ENCODE data around the gene TGIF2LX.
"Not testable (repeated sequence)": the region's sequence is repeated elsewhere in the genome, so short reads cannot be mapped to it uniquely, and the experiment has no call there.

The TGIF2LX gene

GRCh38 chrX:89921665-89922064 is at the start of gene TGIF2LX:
TSS of gene TGIF2LX (plus strand) at chrX:89921908. CDS start at chrX:89922086, 178 bp downstream.
- not testable (repeated sequence) for TF ChIP-seq GATA3, GATA2 (IDR thresholded peaks at IDR 0.05; ENCODE audit: low read depth, low read length)
